Measurements from ENCODE around the gene CNOT2.

The CNOT2 gene

GRCh38 chr12:70242695-70243509 is at the start of gene CNOT2:
Gene CNOT2 (plus strand): TSS chr12:70243433. CDS start chr12:70278227, 34,794 bp downstream.
- TF ChIP-seq CTCF (IDR thresholded peaks at IDR 0.05; ENCODE audit: low read depth, low read length) = no peak
- peak; percentile 88 for DNase-seq (ENCODE audit: low read depth, low spot score)
- in situ Hi-C loops (cut with HindIII; ENCODE audit: low sequenced_read_pairs) = no loop called here
- H3K4me3 ChIP-seq (ENCODE audit: low read depth, low read length) = peak within 1 kb of the TSS; percentile 92

- no peak for TF ChIP-seq CTCF (IDR thresholded peaks at IDR 0.05; ENCODE audit: low read depth, low read length)
- no peak overlapping the region for H3K4me3 ChIP-seq (ENCODE audit: low read depth, low read length)
- in situ Hi-C loops (cut with HindIII; ENCODE audit: low sequenced_read_pairs) = no loop called here
- no peak for DNase-seq (ENCODE audit: low read depth, low spot score)
Measured at GRCh38 chr12:70194076-70194475, 49.2 kb upstream of the CNOT2 start.

GRCh38 chr12:70196811-70197281 is 46.4 kb upstream of the CNOT2 start:
- no peak overlapping the region for H3K4me3 ChIP-seq (ENCODE audit: low read depth, low read length)
- peak; percentile 12 for DNase-seq (ENCODE audit: low read depth, low spot score)
- in situ Hi-C loops (cut with HindIII; ENCODE audit: low sequenced_read_pairs) = no loop called here
- TF ChIP-seq CTCF (IDR thresholded peaks at IDR 0.05; ENCODE audit: low read depth, low read length) = no peak

GRCh38 chr12:70197345-70197744 is 45.9 kb upstream of the CNOT2 start:
- DNase-seq (ENCODE audit: low read depth, low spot score) = no peak
- H3K4me3 ChIP-seq (ENCODE audit: low read depth, low read length) = no peak overlapping the region
- in situ Hi-C loops (cut with HindIII; ENCODE audit: low sequenced_read_pairs) = no loop called here
- TF ChIP-seq CTCF (IDR thresholded peaks at IDR 0.05; ENCODE audit: low read depth, low read length) = no peak

GRCh38 chr12:70213707-70214106 is 29.5 kb upstream of the CNOT2 start:
- TF ChIP-seq CTCF (IDR thresholded peaks at IDR 0.05; ENCODE audit: low read depth, low read length) = no peak
- H3K4me3 ChIP-seq (ENCODE audit: low read depth, low read length) = no peak overlapping the region
- in situ Hi-C loops (cut with HindIII; ENCODE audit: low sequenced_read_pairs) = no loop called here
- no peak for DNase-seq (ENCODE audit: low read depth, low spot score)

- in situ Hi-C loops (cut with HindIII; ENCODE audit: low sequenced_read_pairs) = no loop called here
- H3K4me3 ChIP-seq (ENCODE audit: low read depth, low read length) = no peak overlapping the region
- TF ChIP-seq CTCF (IDR thresholded peaks at IDR 0.05; ENCODE audit: low read depth, low read length) = no peak
- DNase-seq (ENCODE audit: low read depth, low spot score) = no peak
Measured at GRCh38 chr12:70214972-70215617, 28.1 kb upstream of the CNOT2 start.
